GM21723 (cell line): Measurements from ENCODE around the gene SLC1A1.
"Not testable (repeated sequence)": the region's sequence is repeated elsewhere in the genome, so short reads cannot be mapped to it uniquely, and the experiment has no call there.

Experiments
- ATAC-seq: cut with Tn5 transposase; IDR thresholded peaks from one replicate; pipeline ENCODE4 v1.9.1; 2021; ENCODE audit warnings: mild to moderate bottlenecking, moderate library complexity; ENCODE audit not compliant: unreplicated experiment

Gene SLC1A1

DNA sequence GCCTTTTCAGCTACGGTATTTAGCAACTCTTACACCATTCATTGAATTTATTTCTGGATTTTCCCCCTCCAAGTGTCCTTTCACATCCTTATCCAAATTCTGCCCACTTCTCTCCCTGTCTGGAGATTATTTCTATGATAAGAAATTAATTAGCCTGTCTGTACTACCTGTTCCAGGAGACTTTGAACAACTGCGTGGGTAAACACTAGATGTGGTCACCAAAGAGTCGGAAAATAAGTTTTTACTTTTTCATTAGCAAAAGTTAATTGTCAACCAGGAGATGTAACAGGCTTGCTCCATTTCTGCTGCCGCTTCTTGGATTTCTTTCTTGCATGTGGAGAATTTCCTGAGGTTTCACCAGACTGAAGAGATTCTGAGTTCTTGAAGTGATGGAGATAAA, 14.0 kb downstream of the SLC1A1 start:
- no peak for ATAC-seq

DNA sequence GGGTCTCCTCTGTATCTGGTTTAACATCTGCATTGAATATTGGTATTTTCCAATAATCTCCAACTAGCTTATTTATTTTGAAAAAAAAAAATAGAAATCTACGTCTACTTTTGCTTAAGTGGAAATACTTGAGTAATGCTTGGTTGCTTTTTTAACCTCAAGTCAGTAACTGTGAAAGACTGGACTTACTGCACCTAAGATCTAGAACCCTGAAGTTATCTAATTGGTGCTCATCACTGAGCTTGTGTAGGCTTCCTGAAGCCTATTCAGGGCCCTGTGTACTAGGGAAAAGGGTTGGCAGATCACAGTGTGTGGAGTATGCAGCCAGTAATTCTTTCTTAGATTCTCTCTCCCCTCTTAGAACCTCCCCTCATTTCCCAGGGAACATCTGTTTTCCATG, 16.2 kb downstream of the SLC1A1 start:
- ATAC-seq = no peak

- ATAC-seq = no peak
Observed at GRCh38 chr9:4507306-4508130, 17.2 kb downstream of the SLC1A1 start.

DNA sequence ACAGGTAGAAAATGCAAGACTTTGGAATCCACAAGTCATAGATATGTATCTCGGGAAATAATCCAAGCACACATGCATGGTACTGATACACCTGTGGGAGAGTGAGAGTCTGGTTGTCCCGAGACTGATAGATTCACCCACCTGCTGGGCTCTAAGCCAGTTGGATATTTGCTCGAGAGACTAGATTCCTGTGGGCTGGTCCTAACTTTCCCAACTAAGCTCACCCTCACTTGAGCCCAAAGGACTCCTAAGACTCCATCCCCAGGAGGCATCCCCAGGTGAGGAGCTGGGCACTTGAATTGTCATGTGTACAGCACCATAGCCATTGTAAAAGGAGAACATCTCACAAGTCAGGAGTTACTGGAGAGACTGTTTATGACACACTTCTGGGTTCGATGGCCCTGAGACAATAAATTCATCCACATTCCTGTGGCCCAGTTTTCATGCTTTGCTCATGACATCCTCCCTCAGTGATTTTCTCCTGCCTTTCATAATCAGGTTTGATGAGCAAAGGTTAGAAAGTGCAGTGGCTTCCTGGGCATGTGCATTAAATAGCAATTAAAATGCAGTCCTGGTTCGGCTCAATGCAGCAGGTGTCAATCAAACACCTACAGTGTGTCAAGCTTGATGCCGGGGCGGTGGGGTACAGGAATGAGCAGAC, 18.1 kb downstream of the SLC1A1 start:
- no peak for ATAC-seq

DNA sequence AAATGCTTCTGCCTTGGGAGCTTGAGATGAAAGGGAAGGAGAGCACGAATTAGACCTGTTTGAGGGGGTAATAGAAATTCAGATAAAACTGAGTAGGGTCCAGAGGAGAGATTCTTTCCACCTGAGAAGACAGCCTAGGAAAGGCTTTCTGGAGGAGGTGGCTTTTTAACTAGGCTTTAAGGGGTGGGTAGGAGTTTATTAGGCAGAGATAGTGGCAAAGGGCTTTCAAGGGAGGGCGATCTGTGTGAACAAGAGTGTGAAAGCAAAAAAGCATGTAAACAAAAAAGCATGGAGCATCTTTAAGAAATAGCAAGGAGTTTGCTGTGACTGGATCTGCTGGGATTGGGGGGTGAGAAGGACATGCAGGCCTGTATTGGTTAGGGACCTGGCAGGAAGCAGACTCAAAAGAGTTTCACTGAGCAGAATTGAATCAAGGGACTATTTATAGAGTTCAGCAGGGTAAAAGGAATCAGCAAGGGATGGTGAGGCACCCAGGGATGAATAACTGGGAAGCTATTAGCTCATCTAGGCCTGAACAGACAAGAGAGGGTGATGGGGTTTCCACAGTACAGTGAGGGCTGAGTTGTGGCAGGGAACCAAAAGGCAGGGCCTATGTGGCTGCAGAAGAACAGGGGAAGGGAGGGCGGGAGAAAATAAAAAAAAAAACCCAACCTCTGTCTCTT, 18.8 kb downstream of the SLC1A1 start:
- no peak for ATAC-seq

- ATAC-seq = no peak
Observed at GRCh38 chr9:4509590-4509984, 19.3 kb downstream of the SLC1A1 start.

- no peak for ATAC-seq
Observed at GRCh38 chr9:4510546-4511322, 20.5 kb downstream of the SLC1A1 start.

DNA sequence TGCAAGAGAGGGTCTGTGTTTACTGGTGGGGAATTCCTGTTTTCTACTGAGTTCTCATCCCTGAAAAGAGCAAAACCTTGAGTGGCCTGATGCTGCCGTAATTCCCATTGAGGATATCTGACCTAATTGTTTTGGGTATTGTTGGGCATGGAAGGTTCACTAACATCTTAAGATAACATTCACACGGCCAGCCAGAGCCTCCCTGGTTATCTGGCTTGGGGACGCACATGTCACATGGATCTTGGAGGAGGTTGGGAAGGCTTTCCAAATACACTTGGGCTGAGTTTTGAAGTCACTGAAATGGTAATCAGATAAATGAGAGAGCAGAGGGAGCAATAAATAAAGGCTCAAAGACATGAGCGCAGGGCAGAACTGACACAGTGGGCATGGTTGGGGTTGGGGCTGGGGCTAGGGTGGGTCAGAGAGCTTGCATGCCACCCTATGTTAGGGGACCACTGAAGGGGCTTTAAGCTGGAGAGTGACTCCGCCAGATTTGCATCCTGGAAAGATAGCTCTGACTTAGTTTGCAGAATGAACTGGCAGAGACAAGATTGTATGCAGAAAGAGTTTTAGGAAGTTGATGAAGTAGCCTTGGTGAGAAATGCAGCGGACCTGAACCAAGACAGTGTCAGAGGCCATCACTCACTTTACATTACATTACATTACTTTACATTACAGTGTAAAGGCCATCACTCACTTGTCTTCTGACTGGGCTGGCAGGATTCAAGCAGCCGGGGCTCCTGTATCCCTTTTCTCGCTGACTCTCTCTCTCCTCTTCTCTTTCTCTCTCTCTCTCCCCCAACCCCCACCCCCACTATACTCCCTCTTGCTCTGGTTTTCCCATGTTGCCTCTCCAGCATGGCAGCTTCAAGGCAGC, 24.2 kb downstream of the SLC1A1 start:
- ATAC-seq = no peak

GRCh38 chr9:4515958-4516375, 25.7 kb downstream of the SLC1A1 start:
- ATAC-seq = peak; percentile 47

DNA sequence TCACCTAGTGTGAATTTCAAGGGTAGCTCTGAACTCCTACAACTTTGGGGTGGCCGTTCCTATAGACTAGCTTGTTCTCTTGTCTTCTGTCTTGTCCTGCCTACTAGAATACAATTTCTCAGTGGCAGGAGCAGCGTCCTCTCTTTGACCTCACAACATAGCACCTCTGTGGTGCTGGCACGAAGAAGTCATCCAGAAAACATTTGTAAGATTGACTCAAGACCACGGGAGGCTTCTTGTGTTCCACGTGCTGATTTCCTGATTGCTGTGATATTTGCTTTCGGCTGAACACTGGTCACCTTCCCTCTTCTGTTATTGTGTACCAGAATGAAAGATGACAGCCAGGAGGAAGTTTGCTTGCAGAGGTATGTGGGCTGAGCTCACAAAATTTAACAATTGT, 27.0 kb downstream of the SLC1A1 start:
- no peak for ATAC-seq

DNA sequence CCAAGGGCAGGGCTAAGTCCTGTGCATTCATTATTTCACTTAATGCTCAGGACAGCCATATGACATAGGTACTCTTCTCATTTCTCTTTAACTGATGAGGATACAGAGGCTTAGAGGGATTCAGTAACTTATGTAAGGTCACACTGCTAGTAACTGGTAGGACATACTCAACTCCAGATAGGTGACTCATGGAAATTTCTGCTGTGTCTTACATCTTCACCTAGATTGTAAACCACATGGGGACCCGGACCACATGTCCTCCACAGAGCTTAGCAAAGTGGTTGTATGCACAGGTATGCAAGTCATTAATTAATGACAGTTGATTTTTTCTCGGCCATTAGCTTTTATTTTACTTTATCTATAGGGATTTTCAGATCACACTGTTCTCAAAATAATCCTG, 29.3 kb downstream of the SLC1A1 start:
- no peak for ATAC-seq

DNA sequence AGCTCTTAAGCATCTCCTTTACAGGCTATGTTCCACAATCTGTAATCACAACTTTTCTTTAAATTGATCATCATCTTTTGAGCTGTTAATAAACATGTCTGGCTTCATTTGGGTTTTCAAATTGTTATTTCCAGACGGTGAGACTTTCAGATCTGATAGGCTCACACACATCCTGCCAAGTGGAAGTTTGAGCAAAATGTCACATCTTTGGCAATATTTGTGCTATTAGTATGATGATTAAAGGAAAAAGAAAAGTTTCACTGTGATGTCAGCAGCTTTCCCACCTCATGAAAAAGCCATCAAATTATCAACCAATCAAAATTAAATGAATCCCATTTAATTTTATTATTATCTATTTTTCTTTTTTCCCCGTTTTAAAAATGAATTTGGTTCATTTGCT, 29.8 kb downstream of the SLC1A1 start:
- ATAC-seq = no peak

DNA sequence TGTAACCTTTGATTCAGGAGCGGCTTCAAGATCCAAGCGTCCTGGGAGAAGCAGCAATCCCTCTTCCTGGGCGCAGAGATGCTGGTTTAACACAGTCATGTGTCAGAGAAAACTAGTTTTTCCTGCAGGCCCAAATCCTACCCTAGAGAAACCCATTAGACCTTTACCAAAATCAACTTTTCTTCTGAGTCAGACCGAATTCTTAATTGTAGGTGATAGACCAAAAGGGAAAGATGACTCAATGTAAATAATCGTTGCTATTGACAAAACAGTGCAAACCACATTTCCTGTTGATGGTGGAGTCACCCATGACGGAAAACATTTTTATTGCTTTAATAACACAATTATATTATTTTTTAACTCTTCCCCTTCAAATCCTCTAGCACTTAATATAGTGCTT, 40.1 kb downstream of the SLC1A1 start:
- peak; percentile 90 for ATAC-seq

DNA sequence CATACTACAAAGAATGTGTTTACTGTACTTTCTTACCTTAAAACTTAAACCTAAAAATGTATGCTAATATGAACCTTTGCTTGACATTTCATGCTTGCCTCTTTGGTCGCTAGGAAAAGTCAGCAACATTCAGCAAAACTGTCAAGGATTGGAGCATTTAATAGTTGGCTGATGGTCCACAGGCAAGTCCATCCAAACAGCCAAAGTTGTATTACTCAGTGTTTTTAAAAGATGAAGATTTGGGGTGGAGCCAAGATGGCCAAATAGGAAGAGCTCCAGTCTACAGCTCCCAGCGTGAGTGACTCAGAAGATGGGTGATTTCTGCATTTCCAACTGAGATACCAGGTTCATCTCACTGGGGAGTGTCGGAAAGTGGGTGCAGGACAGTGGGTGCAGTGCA, 40.6 kb downstream of the SLC1A1 start:
- not testable (repeated sequence) for ATAC-seq

- ATAC-seq = not testable (repeated sequence)
Observed at GRCh38 chr9:4531355-4531754, 41.1 kb downstream of the SLC1A1 start.

DNA sequence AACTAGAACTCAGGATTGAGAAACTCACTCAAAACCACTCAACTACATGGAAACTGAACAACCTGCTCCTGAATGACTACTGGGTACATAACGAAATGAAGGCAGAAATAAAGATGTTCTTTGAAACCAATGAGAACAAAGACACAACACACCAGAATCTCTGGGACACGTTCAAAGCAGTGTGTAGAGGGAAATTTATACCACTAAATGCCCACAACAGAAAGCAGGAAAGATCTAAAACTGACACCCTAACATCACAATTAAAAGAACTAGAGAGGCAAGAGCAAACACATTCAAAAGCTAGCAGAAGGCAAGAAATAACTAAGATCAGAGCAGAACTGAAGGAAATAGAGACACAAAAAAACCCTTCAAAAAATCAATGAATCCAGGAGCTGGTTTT, 43.6 kb downstream of the SLC1A1 start:
- not testable (repeated sequence) for ATAC-seq

DNA sequence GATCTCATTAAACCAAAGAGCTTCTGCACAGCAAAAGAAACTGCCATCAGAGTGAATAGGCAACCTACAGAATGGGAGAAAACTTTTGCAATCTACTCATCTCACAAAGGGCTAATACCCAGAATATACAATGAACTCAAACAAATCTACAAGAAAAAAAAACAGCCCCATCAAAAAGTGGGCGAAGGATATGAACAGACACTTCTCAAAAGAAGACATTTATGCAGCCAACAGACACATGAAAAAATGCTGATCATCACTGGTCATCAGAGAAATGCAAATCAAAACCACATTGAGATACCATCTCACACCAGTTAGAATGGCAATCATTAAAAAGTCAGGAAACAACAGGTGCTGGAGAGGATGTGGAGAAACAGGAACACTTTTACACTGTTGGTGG, 45.9 kb downstream of the SLC1A1 start:
- ATAC-seq = not testable (repeated sequence)

DNA sequence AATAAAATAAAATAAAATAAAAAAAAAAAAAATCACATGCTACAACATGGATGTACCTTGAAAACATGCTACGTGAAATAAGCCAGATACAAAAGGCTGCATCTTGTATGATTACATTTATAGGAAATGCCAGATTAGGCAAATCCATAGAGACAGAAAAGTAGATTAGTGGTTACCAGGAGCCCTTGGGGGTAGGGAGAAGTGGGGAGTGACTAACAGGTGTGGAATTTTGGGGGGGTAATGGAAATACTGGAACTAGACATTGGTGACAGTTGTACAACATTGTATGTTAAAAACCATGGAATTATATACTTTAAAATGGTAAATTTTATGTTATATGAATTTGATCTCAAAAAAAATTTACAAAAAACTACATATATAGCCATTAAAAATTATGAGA, 47.3 kb downstream of the SLC1A1 start:
- no peak for ATAC-seq

- no peak for ATAC-seq
Observed at GRCh38 chr9:4538107-4538506, 47.8 kb downstream of the SLC1A1 start.

- ATAC-seq = no peak
Observed at GRCh38 chr9:4538621-4539020, 48.4 kb downstream of the SLC1A1 start.
